ENCODE data around the gene PTK7. TPM values are rescaled to one million over a fixed set of nuclear protein-coding genes. Genes with fewer than 3 reads are reported as not detected.
A peak's percentile ranks its signal among the peaks of the same experiment; 100 is the strongest.

PTK7 gene
- total RNA-seq, 1 experiment from 2014 or later: 48.1 TPM

DNA sequence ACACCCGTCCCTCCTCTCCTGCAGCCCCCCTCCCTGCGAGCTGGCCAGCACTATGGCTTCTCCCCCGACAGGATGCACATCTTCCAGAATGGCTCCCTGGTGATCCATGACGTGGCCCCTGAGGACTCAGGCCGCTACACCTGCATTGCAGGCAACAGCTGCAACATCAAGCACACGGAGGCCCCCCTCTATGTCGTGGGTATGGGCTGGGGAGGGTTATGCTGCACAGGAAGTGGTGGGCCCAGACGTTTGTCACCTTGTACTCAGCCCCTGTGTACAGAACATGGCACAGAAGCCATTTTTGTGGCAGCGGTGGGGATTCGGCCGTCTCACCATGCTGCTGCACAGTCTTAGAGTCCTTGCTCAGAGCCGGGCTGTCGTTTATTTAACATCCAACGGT lies 66.0 kb downstream of the PTK7 start:
- Histone ChIP-seq H3K4me1 (ENCODE audit: insufficient read depth, low read length) (peaks cover 24% of the 10 kb centered on the region), H3K9me2 (replicated peaks; ENCODE audit: low read length) (no peaks in the 10 kb centered on the region), H2AFZ (ENCODE audit: low read length) (no peak overlapping the region), H3K27ac (ENCODE audit: low read length) (no peak overlapping the region), H3K36me3 (ENCODE audit: low read depth, low read length) (no peaks in the 10 kb centered on the region), H3K4me2 (ENCODE audit: low read length) (no peak overlapping the region), H3K9me3 (ENCODE audit: low read length) (no peaks in the 10 kb centered on the region), H3K4me3 (ENCODE audit: low read length) (no peak overlapping the region), H3K79me2 (ENCODE audit: low read length) (no peaks in the 10 kb centered on the region), H3K9ac (ENCODE audit: low read length) (no peak overlapping the region), H3F3A (ENCODE audit: low read length, unreplicated experiment) (no peaks in the 10 kb centered on the region), H3K27me3 (ENCODE audit: low read length) (no peaks in the 10 kb centered on the region), H4K20me1 (ENCODE audit: low read length) (no peaks in the 10 kb centered on the region)
- TF ChIP-seq EZH2phosphoT487 (IDR thresholded peaks at IDR 0.05; ENCODE audit: borderline replicate concordance, low read length) (no peak), EZH2 (IDR thresholded peaks at IDR 0.05; ENCODE audit: low read length, unreplicated experiment) (no peak)
- TF ChIP-seq, protein P1, sequence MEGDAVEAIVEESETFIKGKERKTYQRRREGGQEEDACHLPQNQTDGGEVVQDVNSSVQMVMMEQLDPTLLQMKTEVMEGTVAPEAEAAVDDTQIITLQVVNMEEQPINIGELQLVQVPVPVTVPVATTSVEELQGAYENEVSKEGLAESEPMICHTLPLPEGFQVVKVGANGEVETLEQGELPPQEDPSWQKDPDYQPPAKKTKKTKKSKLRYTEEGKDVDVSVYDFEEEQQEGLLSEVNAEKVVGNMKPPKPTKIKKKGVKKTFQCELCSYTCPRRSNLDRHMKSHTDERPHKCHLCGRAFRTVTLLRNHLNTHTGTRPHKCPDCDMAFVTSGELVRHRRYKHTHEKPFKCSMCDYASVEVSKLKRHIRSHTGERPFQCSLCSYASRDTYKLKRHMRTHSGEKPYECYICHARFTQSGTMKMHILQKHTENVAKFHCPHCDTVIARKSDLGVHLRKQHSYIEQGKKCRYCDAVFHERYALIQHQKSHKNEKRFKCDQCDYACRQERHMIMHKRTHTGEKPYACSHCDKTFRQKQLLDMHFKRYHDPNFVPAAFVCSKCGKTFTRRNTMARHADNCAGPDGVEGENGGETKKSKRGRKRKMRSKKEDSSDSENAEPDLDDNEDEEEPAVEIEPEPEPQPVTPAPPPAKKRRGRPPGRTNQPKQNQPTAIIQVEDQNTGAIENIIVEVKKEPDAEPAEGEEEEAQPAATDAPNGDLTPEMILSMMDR (conservative IDR thresholded peaks at IDR 0.05; ENCODE audit: low read depth, low read length): no peak
- no TSS peak for BruUV-seq (replicated peaks)
- ChIA-PET POLR2A (ENCODE audit: unreplicated experiment) (no interaction called here), CTCF (no interaction called here)
- intact Hi-C loops (cut with micrococcal nuclease): loop anchor here (2.0 to 5.0 kb wide), 2 partner anchors 135 to 241 kb away; no protein-coding TSS in a partner anchor
- DNase-seq: no peak
- ATAC-seq: no peak

DNA sequence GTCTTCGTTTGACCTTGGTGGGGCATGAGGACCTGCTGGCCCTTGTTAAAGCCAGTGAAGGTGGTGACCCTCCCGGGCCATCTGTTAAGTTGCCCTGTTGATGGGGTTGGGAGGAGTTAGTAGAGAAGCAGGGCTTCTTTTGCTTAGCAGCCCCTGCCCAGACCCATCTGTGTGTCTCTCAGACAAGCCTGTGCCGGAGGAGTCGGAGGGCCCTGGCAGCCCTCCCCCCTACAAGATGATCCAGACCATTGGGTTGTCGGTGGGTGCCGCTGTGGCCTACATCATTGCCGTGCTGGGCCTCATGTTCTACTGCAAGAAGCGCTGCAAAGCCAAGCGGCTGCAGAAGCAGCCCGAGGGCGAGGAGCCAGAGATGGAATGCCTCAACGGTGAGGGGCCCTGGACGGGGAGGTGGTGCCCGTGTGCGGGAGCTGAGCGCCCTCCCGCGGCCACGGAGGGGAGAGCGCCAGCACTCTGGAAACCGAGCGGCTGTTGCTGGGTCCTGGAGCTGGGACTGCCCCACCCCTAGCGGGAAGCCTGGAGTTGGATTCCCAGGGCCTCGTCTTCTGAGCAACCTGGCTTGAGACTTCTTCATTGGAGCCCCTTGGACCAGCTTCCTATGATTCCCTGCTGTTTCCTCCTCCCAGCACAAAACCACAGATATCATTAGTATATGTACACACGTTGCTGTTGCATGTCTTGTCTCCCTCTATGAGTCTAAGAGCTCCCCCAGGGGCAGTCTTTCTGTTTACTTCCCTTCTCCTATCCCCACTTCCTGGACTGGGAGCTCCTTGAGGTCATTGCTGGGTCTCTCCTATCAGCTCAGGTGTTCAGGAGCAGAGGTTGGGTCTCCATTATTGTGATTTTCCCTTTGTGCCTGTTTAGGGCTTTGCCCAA lies 67.4 kb downstream of the PTK7 start:
- Histone ChIP-seq H3K4me1 (ENCODE audit: insufficient read depth, low read length) (peaks cover 24% of the 10 kb centered on the region), H3K4me3 (ENCODE audit: low read length) (no peak overlapping the region), H3K27me3 (ENCODE audit: low read length) (no peaks in the 10 kb centered on the region), H3K36me3 (ENCODE audit: low read depth, low read length) (no peaks in the 10 kb centered on the region), H3F3A (ENCODE audit: low read length, unreplicated experiment) (no peaks in the 10 kb centered on the region), H3K27ac (ENCODE audit: low read length) (no peak overlapping the region), H2AFZ (ENCODE audit: low read length) (peak overlapping the region; percentile 49; the same call in 1 of the 2 replicates), H3K9me3 (ENCODE audit: low read length) (no peaks in the 10 kb centered on the region), H3K9me2 (replicated peaks; ENCODE audit: low read length) (no peaks in the 10 kb centered on the region), H4K20me1 (ENCODE audit: low read length) (no peaks in the 10 kb centered on the region), H3K4me2 (ENCODE audit: low read length) (0 out of 2 replicates have a peak overlapping the region, but pooled peaks have one; percentile 31), H3K9ac (ENCODE audit: low read length) (no peak overlapping the region), H3K79me2 (ENCODE audit: low read length) (no peaks in the 10 kb centered on the region)
- CTCF ChIA-PET: interaction anchor here (0.6 to 1.1 kb wide), 6 partner anchors 20 to 147 kb away, joined by 3 to 5 read pairs (median 4); partner anchors contain the start of genes KLHDC3 and PTK7
- peak; percentile 96 for ATAC-seq
- TF ChIP-seq EZH2 (IDR thresholded peaks at IDR 0.05; ENCODE audit: low read length, unreplicated experiment): no peak
- TF ChIP-seq, protein P1 (conservative IDR thresholded peaks at IDR 0.05; ENCODE audit: low read depth, low read length): peak; percentile 95
- no peak for TF ChIP-seq EZH2phosphoT487 (IDR thresholded peaks at IDR 0.05; ENCODE audit: borderline replicate concordance, low read length)
- intact Hi-C loops (cut with micrococcal nuclease): loop anchor here (1.0 to 5.0 kb wide), 3 partner anchors 73 to 243 kb away; no protein-coding TSS in a partner anchor
- POLR2A ChIA-PET (ENCODE audit: unreplicated experiment): no interaction called here
- DNase-seq: peak; percentile 91
- BruUV-seq (replicated peaks): no TSS peak
